Tibial nerve (tissue), 4 donors: ENCODE measurements around the gene ISG15. TPM values are rescaled to one million over a fixed set of nuclear protein-coding genes. Genes with fewer than 3 reads are reported as not detected.

ENCODE experiments used
- DNase-seq, 2 donors: peaks; one replicate each; pipeline ENCODE4 v3.0.0-alpha.2; 2019; ENCODE audit warnings: low spot score in 2 of 2
- H3K27ac ChIP-seq, 4 donors: fragments of 200-600 bp; sonication (generic) in 3 of 4; one replicate each; pipeline ENCODE4 v1.5.1; 2017 to 2019; ENCODE audit warnings: mild to moderate bottlenecking in 1 of 4
- H3K27me3 ChIP-seq, 2 donors: fragments of 200-600 bp; sonication (generic) in 1 of 2; one replicate each; pipeline versions ENCODE4 v1.5.1 to v1.6.0; 2017 to 2019
- H3K36me3 ChIP-seq, 3 donors: fragments of 200-600 bp; sonication (generic); one replicate each; pipeline ENCODE4 v1.5.1; 2018 to 2019
- H3K4me1 ChIP-seq, 4 donors: fragments of 200-600 bp; sonication (generic) in 3 of 4; one replicate each; pipeline ENCODE4 v1.5.1; 2017 to 2019
- H3K4me3 ChIP-seq, 4 donors: fragments of 200-600 bp; sonication (generic) in 3 of 4; one replicate each; pipeline ENCODE4 v1.5.1; 2017 to 2019; ENCODE audit warnings: mild to moderate bottlenecking in 1 of 4, moderate library complexity in 1 of 4
- H3K9me3 ChIP-seq, 4 donors: fragments of 200-600 bp; sonication (generic) in 3 of 4; one replicate each; pipeline ENCODE4 v1.5.1; 2017 to 2019
- EP300 ChIP-seq, 2 donors: sonication (generic); formaldehyde crosslinking; IDR thresholded peaks; one replicate each; pipeline ENCODE4 v1.6.1; 2017; ENCODE audit warnings: antibody characterized with exemption in 2 of 2, mild to moderate bottlenecking in 1 of 2
- POLR2A ChIP-seq, 2 donors: fragments of 450-650 bp; IDR thresholded peaks; one replicate each; pipeline ENCODE4 v1.6.1; 2017; ENCODE audit warnings: antibody characterized with exemption in 2 of 2, mild to moderate bottlenecking in 2 of 2, moderate library complexity in 2 of 2
- WGBS, 2 donors: methylation state at CpG; one replicate each; pipeline ENCODE4 v1.1.5; 2018; 5-methylcytosine and 5-hydroxymethylcytosine counted together
- total RNA-seq, 4 donors: library from RNA; depleted of rRNA; stranded (reverse); fragments of >200 nt; gene quantifications; one replicate each; pipeline ENCODE4 v1.1.0, GENCODE V29; 2016
- TF ChIP-seq, protein P1 (sequence below), 5 experiments: fragments of 200-600 bp in 3 of 5; fragments of 450-650 bp in 2 of 5; sonication (generic) in 3 of 5; IDR thresholded peaks; one replicate each; pipeline ENCODE4 v1.5.1; 2016 to 2019; ENCODE audit warnings: antibody characterized with exemption in 5 of 5, mild to moderate bottlenecking in 3 of 5, moderate library complexity in 2 of 5

ISG15 gene
- total RNA-seq, 4 donors from 2014 or later = 29.1 to 65.4 (median 48.7) TPM

DNA sequence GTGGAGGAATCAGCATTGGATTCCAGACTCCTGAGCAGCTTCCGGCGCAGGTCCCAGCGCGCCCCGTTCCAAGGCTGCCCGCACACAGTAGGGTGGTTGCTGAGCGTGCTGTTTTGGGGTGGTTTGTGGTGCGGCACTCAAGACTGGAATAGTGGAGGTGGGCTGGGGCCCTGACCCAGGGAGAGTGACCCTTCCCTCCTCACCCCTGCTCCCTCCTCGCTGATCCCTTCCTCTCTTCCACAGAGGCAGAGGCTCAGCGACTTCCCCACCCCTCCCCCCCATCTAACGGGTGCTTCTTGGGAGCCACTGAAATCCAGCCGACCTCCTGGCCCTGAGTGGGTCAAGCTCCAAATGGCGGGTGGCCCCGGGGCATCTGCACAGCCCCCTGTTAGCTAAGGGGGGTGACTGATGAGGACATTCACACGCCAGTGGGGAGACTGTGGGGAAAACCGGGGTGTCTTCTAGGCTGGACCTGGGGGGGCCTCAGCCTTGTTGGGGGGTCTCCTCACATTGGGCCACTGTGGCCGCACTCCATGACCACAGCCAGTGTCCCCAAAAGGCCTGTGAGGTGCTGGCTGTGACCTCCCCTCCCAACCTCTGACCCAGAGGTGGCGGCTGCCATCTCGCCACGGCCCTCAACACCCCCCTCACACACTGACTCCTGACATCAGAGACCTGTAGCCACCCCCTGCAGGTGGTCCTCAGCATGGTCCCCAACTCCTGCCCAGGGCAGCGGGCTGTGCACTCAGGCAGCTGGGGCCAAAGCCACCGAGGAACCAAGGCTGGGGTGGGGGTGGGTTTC, 9.5 kb upstream of the ISG15 start:
- whole genome bisulfite sequencing, 2 donors = 81 to 88% methylated on average over 11 to 19 of the region's 22 CpGs
- peaks cover 2 to 59% of the 10 kb centered on the region in 2 donors for H3K27me3 ChIP-seq
- H3K27ac ChIP-seq = no peak overlapping the region
- H3K9me3 ChIP-seq = no peaks in the 10 kb centered on the region
- H3K4me1 ChIP-seq = peaks cover 0 to 46% (median 28%) of the 10 kb centered on the region in 4 donors
- no peaks in the 10 kb centered on the region for H3K36me3 ChIP-seq
- TF ChIP-seq POLR2A (IDR thresholded peaks at IDR 0.05) = no peak
- TF ChIP-seq, protein P1, sequence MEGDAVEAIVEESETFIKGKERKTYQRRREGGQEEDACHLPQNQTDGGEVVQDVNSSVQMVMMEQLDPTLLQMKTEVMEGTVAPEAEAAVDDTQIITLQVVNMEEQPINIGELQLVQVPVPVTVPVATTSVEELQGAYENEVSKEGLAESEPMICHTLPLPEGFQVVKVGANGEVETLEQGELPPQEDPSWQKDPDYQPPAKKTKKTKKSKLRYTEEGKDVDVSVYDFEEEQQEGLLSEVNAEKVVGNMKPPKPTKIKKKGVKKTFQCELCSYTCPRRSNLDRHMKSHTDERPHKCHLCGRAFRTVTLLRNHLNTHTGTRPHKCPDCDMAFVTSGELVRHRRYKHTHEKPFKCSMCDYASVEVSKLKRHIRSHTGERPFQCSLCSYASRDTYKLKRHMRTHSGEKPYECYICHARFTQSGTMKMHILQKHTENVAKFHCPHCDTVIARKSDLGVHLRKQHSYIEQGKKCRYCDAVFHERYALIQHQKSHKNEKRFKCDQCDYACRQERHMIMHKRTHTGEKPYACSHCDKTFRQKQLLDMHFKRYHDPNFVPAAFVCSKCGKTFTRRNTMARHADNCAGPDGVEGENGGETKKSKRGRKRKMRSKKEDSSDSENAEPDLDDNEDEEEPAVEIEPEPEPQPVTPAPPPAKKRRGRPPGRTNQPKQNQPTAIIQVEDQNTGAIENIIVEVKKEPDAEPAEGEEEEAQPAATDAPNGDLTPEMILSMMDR (IDR thresholded peaks at IDR 0.05) = no peak
- no peak for TF ChIP-seq EP300 (IDR thresholded peaks at IDR 0.05)
- no peak for DNase-seq
- H3K4me3 ChIP-seq = no peak overlapping the region

DNA sequence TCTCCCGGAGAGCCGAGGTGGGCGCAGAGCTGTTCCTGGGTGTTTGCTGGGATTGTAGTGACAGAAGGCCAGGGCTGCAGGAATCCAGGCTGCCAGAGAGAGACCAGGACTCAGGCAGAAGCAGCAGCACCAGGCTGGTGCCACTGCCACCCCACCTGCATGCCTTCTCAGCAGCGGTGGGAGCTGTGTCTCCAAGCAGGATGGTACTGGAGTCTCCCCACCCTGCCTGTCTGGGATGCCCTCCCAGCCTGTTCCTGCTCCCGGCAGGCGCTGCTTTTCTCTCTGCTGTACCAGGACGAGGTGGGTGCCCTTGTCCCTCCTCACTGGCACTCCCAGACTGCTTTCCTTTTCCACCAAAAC, 8.9 kb upstream of the ISG15 start:
- Histone ChIP-seq H3K9me3 (no peaks in the 10 kb centered on the region), H3K4me3 (no peak overlapping the region), H3K27me3 (peaks cover 2 to 57% of the 10 kb centered on the region in 2 donors), H3K36me3 (no peaks in the 10 kb centered on the region), H3K27ac (no peak overlapping the region), H3K4me1 (peaks cover 0 to 40% (median 24%) of the 10 kb centered on the region in 4 donors)
- DNase-seq = no peak
- 51 to 58% methylated on average over 4 to 7 of the region's 7 CpGs for WGBS, 2 donors
- TF ChIP-seq POLR2A (IDR thresholded peaks at IDR 0.05) (no peak), EP300 (IDR thresholded peaks at IDR 0.05) (no peak)
- TF ChIP-seq, protein P1 (IDR thresholded peaks at IDR 0.05) = no peak

DNA sequence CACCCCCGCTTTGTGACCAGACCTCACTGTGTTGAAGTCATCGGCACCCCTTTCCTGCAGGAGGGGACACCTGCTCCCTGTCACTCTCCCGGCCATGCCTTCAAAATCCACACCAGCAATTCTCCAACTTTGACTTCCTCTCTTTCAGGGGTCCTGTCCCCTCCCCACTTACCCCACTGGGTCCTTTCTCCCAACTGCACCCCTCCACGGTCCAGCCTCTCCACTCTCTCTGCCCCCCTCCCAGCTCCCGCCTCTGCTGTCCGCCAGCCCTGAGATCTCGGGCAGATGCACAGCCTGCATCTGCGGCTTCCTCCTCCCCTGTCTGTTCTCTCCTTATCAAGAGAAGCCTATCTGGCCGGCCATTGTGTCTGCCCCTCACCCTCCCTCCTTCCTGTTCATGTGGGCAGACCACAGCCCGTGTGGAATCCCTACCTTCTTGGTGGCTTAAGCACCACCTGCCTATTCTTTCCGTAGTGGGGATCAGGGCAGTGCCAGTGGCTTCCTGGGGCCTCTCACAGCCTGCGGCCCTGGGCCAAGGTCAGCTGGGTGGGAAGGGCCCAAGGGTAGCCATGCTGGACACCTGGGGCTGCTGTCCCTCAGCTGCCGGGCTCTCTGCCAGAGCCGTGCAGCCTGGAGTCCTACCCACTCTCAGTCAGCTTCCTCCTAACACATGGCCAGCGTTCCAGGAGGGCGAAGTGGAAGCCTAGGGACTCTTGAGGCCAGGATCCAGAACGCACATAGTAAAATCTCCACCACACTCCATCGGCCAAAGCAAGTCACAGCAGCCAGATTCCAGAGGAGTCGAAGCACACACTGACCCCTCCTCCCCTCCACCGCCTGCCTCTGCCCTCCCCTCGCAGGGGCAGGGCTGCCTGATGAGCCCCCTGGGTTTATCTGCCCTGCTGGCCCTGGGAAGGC, 8.3 kb upstream of the ISG15 start:
- Histone ChIP-seq H3K4me3 (no peak overlapping the region), H3K27me3 (peaks cover 2 to 55% of the 10 kb centered on the region in 2 donors), H3K36me3 (no peaks in the 10 kb centered on the region), H3K27ac (no peak overlapping the region), H3K4me1 (peaks cover 0 to 36% (median 20%) of the 10 kb centered on the region in 4 donors), H3K9me3 (no peaks in the 10 kb centered on the region)
- DNase-seq = no peak
- 30% methylated on average over 12 to 18 of the region's 21 CpGs for WGBS, 2 donors
- TF ChIP-seq, protein P1 (IDR thresholded peaks at IDR 0.05) = no peak
- TF ChIP-seq EP300 (IDR thresholded peaks at IDR 0.05) (no peak), POLR2A (IDR thresholded peaks at IDR 0.05) (no peak)

DNA sequence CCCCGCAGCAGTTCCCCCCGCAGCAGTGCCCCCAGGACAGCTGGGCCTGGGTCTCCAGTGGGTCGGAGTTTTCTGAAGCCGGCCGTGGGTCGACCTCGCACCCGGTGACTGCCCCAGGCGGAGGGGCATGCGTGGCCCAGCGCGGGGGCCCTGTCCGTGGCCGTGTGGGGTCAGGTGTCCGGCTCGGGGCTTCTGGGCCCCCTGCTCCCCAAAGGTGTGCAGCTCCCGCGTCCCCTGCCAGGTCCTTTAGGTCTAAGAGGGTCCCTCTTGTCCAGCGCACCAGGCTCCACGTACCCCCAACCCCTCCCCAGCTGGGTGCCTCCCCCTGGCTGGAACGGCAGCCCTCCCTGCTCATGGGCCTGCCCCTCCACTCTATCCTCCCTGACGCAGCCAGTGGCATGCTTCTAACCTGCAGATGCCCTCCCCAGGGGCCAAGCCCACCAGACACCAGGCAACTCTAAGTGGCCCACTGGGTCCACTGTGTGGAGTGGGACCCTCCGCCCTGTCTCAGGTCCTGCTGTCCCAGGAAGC, 7.5 kb upstream of the ISG15 start:
- Histone ChIP-seq H3K27me3 (peaks cover 2 to 49% of the 10 kb centered on the region in 2 donors), H3K4me3 (no peak overlapping the region), H3K27ac (peak overlapping the region in 1 of 4 donors; percentile 38), H3K4me1 (peaks cover 0 to 28% (median 14%) of the 10 kb centered on the region in 4 donors), H3K36me3 (no peaks in the 10 kb centered on the region), H3K9me3 (no peaks in the 10 kb centered on the region)
- 42 to 60% methylated on average over 8 to 9 of the region's 23 CpGs for WGBS, 2 donors
- DNase-seq = no peak
- TF ChIP-seq, protein P1 (IDR thresholded peaks at IDR 0.05) = no peak
